ENCODE data around the gene OVOL2.
"Not testable (repeated sequence)": the region's sequence is repeated elsewhere in the genome, so short reads cannot be mapped to it uniquely, and the experiment has no call there.

The OVOL2 gene

GRCh38 chr20:18057101-18057993 is at the start of gene OVOL2:
Gene OVOL2, minus strand, starts transcription at chr20:18057916. Its CDS starts 282 bp downstream, at chr20:18057634.
- no peak for DNase-seq (ENCODE audit: low spot score)

DNA sequence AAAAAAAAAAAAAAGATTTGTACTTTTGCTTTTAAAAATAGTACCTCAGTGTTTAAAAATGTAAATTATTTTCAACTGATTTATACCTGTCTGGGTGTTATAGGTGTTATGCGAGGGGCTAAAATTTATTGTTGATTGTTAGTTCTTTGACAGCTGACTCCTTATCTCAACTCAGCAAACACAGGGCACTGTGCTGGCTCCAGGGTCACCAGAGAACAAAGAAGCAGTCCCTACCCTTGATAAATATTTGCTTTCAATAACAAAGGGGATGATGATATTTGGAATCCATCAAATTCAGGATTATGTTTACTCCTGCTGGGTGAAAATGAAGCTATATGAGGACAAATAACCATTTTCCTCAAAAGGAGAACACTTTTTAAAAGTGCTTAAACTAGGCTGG is 45.8 kb upstream of the OVOL2 start:
- DNase-seq (ENCODE audit: low spot score) = no peak

- no peak for DNase-seq (ENCODE audit: low spot score)
Measured at GRCh38 chr20:18101125-18101810, 43.6 kb upstream of the OVOL2 start.

DNA sequence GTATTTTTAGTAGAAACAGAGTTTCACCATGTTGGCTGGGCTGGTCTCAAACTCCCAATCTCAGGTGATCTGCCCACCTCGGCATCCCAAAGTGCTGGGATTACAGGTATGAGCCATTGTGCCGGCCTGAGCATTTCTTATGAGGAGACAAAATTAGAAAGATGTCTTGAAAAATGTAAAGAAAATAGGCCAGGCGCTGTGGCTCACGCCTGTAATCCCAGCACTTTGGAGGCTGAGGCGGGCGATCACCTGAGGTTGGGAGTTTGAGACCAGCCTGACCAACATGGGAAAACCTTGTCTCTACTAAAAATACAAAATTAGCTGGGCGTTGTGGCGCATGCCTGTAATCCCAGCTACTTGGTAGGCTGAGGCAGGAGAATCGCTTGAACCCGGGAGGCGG is 42.9 kb upstream of the OVOL2 start:
- DNase-seq (ENCODE audit: low spot score) = not testable (repeated sequence)

DNA sequence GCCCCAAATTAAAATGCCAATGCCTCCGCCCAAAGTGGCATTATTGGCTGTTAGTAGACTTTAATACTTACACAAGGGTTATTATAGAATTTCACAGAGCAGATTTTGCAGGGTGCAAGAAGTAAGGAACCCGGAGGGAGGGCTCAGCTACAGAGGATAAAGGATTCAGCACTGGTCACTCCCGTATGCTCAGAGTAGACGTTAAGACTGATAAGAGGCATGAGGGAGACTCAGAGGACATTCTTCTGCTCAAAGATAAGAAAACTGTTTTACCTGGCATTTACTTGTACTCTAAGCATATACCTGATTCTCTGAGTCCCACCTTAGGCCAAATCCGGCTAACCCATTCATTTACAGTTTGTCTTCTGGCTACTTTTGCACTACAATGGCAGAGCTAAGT is 36.5 kb upstream of the OVOL2 start:
- no peak for DNase-seq (ENCODE audit: low spot score)

- no peak for DNase-seq (ENCODE audit: low spot score)
Measured at GRCh38 chr20:18093388-18093787, 35.7 kb upstream of the OVOL2 start.

DNA sequence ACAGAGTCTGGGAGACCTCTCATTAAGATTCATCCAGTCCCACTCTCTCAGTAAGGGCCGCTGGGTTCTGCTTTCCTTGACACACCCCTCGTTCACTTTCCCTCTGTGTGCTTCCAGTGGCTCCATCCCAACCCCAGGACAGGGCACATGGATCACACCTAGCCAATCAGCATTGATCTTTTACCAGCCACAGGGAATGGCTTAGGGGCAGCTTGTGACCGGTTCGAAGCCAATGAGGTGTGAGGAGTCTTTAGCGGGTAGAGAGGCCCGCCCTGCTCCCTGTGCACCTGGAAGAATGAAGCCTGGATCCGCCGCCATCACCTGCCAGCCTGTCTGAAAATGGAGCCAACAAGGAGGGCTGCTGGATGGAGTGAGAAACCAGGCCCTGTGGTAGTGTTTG is 35.2 kb upstream of the OVOL2 start:
- DNase-seq (ENCODE audit: low spot score) = no peak

DNA sequence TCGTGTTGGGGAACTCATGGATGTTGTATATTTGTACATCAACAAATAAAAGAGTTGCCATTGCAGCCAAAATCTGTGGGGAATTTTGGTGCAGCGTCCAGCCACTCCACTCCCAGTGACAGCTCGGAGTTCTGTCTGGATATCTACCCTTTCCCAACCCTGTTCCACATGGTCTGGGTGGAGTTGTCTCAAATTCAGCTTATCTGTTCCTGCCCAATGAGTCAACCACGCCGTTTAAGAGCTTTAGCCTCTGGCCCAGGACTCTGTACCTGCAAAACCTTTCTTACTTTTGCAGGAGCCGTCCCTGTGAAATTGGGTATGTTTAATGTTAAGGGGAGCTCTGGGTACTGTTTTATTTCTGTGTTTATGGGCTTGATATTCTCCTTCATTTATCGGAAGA is 33.9 kb upstream of the OVOL2 start:
- DNase-seq (ENCODE audit: low spot score) = no peak

GRCh38 chr20:18090477-18090876 is 32.8 kb upstream of the OVOL2 start:
- DNase-seq (ENCODE audit: low spot score) = no peak

GRCh38 chr20:18090044-18090443 is 32.3 kb upstream of the OVOL2 start:
- no peak for DNase-seq (ENCODE audit: low spot score)

GRCh38 chr20:18088841-18089240 is 31.1 kb upstream of the OVOL2 start:
- DNase-seq (ENCODE audit: low spot score) = not testable (repeated sequence)

DNA sequence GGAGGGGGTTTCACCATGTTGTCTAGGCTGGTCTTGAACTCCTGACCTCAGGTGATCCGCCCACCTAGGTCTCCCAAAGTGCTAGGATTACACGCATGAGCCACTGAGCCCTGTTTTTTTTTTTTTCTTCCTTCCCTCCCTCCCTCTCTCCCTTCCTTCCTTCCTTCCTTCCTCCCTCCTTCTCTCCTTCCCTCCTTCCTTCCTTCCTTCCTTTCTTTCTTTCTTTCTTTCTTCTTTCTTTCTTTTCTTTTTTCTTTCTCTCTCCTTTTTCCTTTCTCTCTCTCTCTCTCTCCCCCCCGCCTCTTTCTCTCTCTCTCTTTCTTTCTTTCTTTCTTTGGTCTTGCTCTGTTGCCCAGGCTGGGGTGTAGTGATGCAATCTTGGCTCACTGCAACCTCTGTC is 30.6 kb upstream of the OVOL2 start:
- not testable (repeated sequence) for DNase-seq (ENCODE audit: low spot score)

DNA sequence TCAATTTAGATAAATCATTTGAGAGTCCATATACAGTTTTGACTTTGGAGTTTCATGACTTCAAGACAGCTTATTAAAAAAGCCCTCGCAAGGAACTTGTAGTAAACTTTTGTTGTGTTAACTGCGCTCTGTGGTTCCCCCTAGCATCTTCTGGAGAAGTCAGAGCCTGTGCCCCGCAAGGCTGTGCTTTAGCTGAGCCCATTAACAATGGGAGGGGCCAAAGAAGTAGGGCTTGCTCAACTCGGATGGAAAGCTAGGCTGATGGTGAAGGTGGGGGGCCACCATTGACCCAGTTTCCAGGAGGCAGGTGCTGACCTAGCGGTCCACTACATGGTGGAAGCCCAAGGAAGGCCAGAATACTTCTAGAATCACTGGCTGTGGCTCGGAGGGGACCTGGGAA is 29.3 kb upstream of the OVOL2 start:
- DNase-seq (ENCODE audit: low spot score) = no peak

DNA sequence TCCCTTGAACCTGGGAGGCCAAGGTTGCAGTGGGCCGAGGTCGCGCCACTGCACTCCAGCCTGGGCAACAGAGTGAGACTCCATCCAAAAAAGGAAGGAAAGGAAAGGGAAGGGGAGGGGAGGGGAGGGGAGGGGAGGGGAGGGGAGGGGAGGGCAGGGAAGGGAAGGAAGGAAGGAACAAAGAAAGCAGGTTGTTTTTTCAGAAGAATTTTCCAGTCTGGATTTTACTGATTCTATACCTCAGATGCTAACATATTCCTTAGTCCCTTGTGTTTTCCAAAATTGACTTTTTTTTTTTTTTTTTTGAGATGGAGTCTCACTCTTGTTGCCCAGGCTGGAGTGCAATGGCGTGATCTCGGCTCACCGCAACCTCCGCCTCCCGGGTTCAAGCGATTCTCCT is 23.1 kb upstream of the OVOL2 start:
- DNase-seq (ENCODE audit: low spot score) = not testable (repeated sequence)

GRCh38 chr20:18079756-18080353 is 22.1 kb upstream of the OVOL2 start:
- no peak for DNase-seq (ENCODE audit: low spot score)

DNA sequence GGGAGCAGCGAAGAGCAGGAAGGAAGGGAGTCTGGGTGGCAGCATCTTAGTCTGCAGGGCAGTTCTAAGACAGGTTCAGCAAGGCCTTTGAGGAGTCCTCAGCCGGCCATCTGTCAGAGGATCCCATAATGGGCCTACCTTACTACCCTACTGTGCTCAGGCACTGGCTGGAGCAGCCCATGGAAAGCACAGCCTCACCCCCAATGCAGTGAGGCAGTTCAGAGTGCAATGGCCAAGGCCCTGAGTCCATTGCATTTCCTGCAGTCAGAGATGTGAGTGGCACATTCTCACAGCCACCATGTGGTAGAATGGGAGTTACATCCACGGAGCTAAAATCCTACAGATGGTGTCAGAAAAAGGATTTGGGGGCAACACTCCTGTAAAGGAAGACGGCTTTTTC is 19.4 kb upstream of the OVOL2 start:
- no peak for DNase-seq (ENCODE audit: low spot score)

GRCh38 chr20:18072532-18072931 is 14.8 kb upstream of the OVOL2 start:
- no peak for DNase-seq (ENCODE audit: low spot score)

DNA sequence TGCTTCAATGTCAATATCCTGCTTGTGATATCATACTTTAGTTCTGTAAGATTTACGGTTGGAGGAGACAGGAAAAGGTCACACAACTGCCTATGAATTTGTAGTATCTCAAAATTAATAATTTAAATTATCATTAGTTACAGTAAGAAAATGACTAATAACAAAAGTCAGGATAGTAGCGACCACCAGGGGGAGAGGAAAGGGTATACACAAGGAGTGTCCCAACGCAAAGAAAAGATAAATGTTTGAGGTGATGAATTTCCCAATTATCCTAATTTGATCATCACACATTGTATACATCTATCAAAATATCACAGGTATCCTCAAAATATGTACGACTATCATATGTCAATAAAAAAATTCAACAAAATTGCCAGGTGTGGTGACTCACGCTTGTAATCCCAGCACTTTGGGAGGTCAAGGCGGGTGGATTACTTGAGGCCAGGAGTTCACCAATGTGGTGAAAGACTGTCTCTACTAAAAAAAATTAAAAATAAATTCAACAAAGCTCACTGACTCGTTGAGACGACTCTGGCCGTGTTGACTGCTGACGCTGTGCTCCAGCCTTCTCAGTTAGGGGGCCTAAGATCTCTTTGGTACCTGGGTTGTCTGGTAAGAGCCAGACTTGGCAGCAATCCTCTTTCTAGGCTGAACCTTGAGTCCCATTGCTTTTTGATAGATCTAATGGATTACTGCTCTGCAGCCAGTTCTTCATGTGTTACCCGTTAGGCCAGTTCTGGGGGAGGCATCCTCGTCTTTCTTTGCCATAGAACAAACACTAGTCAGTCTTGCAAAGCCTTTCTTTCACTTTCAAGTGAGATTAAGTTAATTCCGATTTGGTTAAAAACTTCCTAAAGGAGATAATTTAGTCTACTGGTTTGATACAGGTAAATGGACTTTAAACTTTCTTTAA is 9.0 kb upstream of the OVOL2 start:
- DNase-seq (ENCODE audit: low spot score) = no peak

DNA sequence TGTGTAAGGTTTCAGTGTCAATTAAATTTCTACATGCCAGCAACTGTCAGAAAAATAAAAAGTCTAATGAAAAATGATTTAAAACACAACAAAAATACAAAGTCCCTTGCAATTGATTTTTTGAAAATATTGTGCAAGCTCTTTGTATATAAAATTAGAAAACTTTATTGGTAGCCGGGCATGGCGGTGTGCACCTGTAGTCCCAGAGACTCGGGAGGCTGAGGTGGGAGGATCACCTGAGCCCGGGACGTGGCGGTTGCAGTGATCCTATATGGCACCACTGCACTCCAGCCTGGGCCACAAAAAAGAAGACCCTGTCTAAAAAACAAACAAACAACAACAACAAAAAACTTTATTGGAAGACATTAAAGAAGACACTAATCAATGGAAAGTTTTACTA is 6.0 kb upstream of the OVOL2 start:
- DNase-seq (ENCODE audit: low spot score) = no peak

- no peak for DNase-seq (ENCODE audit: low spot score)
Measured at GRCh38 chr20:18059603-18060002, 1.9 kb upstream of the OVOL2 start.

- DNase-seq (ENCODE audit: low spot score) = no peak
Measured at GRCh38 chr20:18058661-18059467, 1.1 kb upstream of the OVOL2 start.

Data from germinal center (tissue), 1 donor.